Body of pancreas (tissue), 4 donors: Measurements from ENCODE around the gene TBX18. TPM values are rescaled to one million over a fixed set of nuclear protein-coding genes. Genes with fewer than 3 reads are reported as not detected.

ENCODE experiments used
- ATAC-seq: fragments of 150-250 bp; one replicate; pipeline ENCODE4 v1.9.1; 2016
- DNase-seq, 4 donors: peaks; one replicate each; pipeline ENCODE4 v3.0.0-alpha.2; 2019
- H3K27ac ChIP-seq, 4 donors: fragments of 200-600 bp; sonication (generic); 1 replicate in 3 of 4; 2 replicates in 1 of 4; pipeline versions ENCODE4 v1.5.1 to v1.6.1; 2016 to 2019; ENCODE audit warnings: mild to moderate bottlenecking in 1 of 4, mixed read lengths in 1 of 4, moderate library complexity in 1 of 4
- H3K27me3 ChIP-seq, 2 donors: fragments of 200-600 bp; sonication (generic); one replicate each; pipeline ENCODE4 v1.6.0; 2016; ENCODE audit warnings: mild to moderate bottlenecking in 1 of 2
- H3K36me3 ChIP-seq, 2 donors: fragments of 200-600 bp; sonication (generic); replicated peaks in 1 of 2; 2 replicates each; pipeline ENCODE4 v1.5.1; 2016; ENCODE audit warnings: low read depth in 2 of 2; ENCODE audit not compliant: insufficient read depth in 1 of 2
- H3K4me1 ChIP-seq: fragments of 200-600 bp; sonication (generic); one replicate; pipeline ENCODE4 v1.6.0; 2016
- H3K4me3 ChIP-seq, 2 donors: fragments of 200-600 bp; sonication (generic); 1 replicate in 1 of 2; 2 replicates in 1 of 2; pipeline ENCODE4 v1.5.1; 2016 to 2019
- H3K9me3 ChIP-seq, 3 donors: fragments of 200-600 bp; sonication (generic); 1 replicate in 2 of 3; 2 replicates in 1 of 3; pipeline ENCODE4 v1.5.1; 2016
- CTCF ChIP-seq, 7 experiments: fragments of 450-650 bp in 4 of 7; fragments of 200-600 bp in 3 of 7; sonication (generic) in 3 of 7; IDR thresholded peaks; one replicate each; pipeline ENCODE4 v1.5.1; 2016 to 2019; ENCODE audit warnings: antibody characterized with exemption in 7 of 7
- POLR2A ChIP-seq, 3 donors: fragments of 450-650 bp; IDR thresholded peaks; one replicate each; pipeline ENCODE4 v1.6.1; 2016; ENCODE audit warnings: antibody characterized with exemption in 3 of 3, mild to moderate bottlenecking in 2 of 3
- WGBS, 2 donors: methylation state at CpG; one replicate each; pipeline ENCODE4 v1.1.5; 2017; 5-methylcytosine and 5-hydroxymethylcytosine counted together
- intact Hi-C: fragments of 100-400 bp; cut with DNase I; formaldehyde crosslinking; loops from one replicate; pipeline ENCODE4 v1.15.1; 2023
- total RNA-seq, 2 donors: library from RNA; depleted of rRNA; stranded (reverse); fragments of >200 nt; gene quantifications; one replicate each; pipeline ENCODE4 v1.1.0, GENCODE V29; 2016

The TBX18 gene
- total RNA-seq, 2 donors from 2014 or later, result 0.52 to 2.0 TPM

GRCh38 chr6:84771756-84772356 lies 7.5 kb upstream of the TBX18 start:
- TF ChIP-seq CTCF (IDR thresholded peaks at IDR 0.05) (no peak), POLR2A (IDR thresholded peaks at IDR 0.05) (no peak)
- Histone ChIP-seq H3K27ac (no peak overlapping the region), H3K4me3 (no peak overlapping the region), H3K4me1 (peaks cover 20% of the 10 kb centered on the region), H3K27me3 (peaks cover 0 to 75% of the 10 kb centered on the region in 2 donors), H3K9me3 (no peaks in the 10 kb centered on the region), H3K36me3 (no peaks in the 10 kb centered on the region)
- no peak for ATAC-seq
- no peak for DNase-seq
- 8 to 14% methylated on average over 16 of the region's 16 CpGs for WGBS, 2 donors
- intact Hi-C loops, result no loop called here

GRCh38 chr6:84771125-84771755 lies 6.8 kb upstream of the TBX18 start:
- peaks cover 0 to 74% of the 10 kb centered on the region in 2 donors for H3K27me3 ChIP-seq
- no peak for ATAC-seq
- no peaks in the 10 kb centered on the region for H3K36me3 ChIP-seq

DNA sequence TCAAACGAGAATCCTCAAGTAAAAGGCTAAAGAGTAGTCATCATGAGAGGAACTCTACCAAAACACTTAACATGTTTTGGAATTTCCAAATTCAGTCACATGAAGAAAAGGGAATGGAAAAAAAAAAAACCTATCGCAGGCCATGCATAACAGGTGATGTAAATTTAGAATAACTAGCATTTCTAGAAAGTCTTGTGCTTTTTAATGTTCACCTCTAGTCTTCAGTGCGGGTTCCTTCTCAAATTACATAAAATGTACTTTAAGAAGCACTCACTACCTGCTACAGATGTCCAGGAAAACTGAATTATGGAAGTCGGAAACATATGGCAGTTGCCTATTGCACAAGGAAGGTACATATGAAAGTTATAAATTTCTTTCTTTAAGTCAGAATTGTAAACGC lies 6.1 kb upstream of the TBX18 start:
- Histone ChIP-seq H3K9me3 (no peaks in the 10 kb centered on the region), H3K27ac (no peak overlapping the region), H3K27me3 (peaks cover 0 to 81% of the 10 kb centered on the region in 2 donors), H3K4me1 (peaks cover 20% of the 10 kb centered on the region), H3K36me3 (no peaks in the 10 kb centered on the region), H3K4me3 (no peak overlapping the region)
- 11 to 23% methylated on average over 5 of the region's 5 CpGs for WGBS, 2 donors
- no peak for ATAC-seq
- intact Hi-C loops, result no loop called here
- no peak for DNase-seq
- no peak for TF ChIP-seq CTCF (IDR thresholded peaks at IDR 0.05)

More at GRCh38 chr6:84771125-84771755, 6.8 kb upstream of the TBX18 start:
- DNase-seq, result no peak
- Histone ChIP-seq H3K4me3 (no peak overlapping the region), H3K9me3 (no peaks in the 10 kb centered on the region), H3K27ac (no peak overlapping the region), H3K4me1 (peaks cover 20% of the 10 kb centered on the region)
- intact Hi-C loops, result no loop called here
- TF ChIP-seq CTCF (IDR thresholded peaks at IDR 0.05) (no peak), POLR2A (IDR thresholded peaks at IDR 0.05) (no peak)
- 5 to 15% methylated on average over 6 of the region's 6 CpGs for WGBS, 2 donors

- H3K4me1 ChIP-seq, result peaks cover 20% of the 10 kb centered on the region
- no peaks in the 10 kb centered on the region for H3K9me3 ChIP-seq
- no peak overlapping the region for H3K4me3 ChIP-seq
- ATAC-seq (no peak), DNase-seq (no peak)
- H3K27me3 ChIP-seq, result peaks cover 0 to 81% of the 10 kb centered on the region in 2 donors
- no peak overlapping the region for H3K27ac ChIP-seq
- TF ChIP-seq CTCF (IDR thresholded peaks at IDR 0.05), result no peak
- TF ChIP-seq POLR2A (IDR thresholded peaks at IDR 0.05), result no peak
- 4 to 10% methylated on average over 5 of the region's 5 CpGs for WGBS, 2 donors
- intact Hi-C loops, result no loop called here
- H3K36me3 ChIP-seq, result no peaks in the 10 kb centered on the region
Measured at GRCh38 chr6:84769306-84769705, 4.9 kb upstream of the TBX18 start.
